H1 (cell line): ENCODE measurements around the gene APC2. TPM values are rescaled to one million over a fixed set of nuclear protein-coding genes. Genes with fewer than 3 reads are reported as not detected.

ENCODE experiments used
- CTCF ChIA-PET: fragments of 300-600 bp; sonication (Branson Sonifier 250); formaldehyde crosslinking; loops from one replicate; lab custom pipeline; 2021; ENCODE audit not compliant: partially characterized antibody; lab: Charles Lee
- POLR2A ChIA-PET: fragments of 300-600 bp; sonication (Branson Sonifier 250); formaldehyde crosslinking; loops from one replicate; lab custom pipeline; 2021; ENCODE audit warnings: inconsistent platforms; ENCODE audit not compliant: partially characterized antibody; lab: Charles Lee
- DNase-seq, 2 experiments: peaks; one replicate each; pipeline versions ENCODE4 v3.0.0 to v3.0.0-alpha.2; 2010 to 2022; ENCODE audit warnings: low spot score in 2 of 2, low read depth in 1 of 2, mixed read lengths in 1 of 2
- FAIRE-seq: peaks from 2 replicates; lab custom pipeline; 2011; peaks lifted over from hg19 to GRCh38; lab: Jason Lieb, UNC
- H2AFZ ChIP-seq: 2 replicates; pipeline ENCODE4 v1.8.1; 2012; ENCODE audit warnings: low read length, inconsistent platforms
- H2AK5ac ChIP-seq: 2 replicates; pipeline ENCODE4 v1.6.1; 2013; ENCODE audit warnings: low read depth, low read length
- H2BK120ac ChIP-seq: replicated peaks from 2 replicates; pipeline ENCODE3; 2013; ENCODE audit warnings: low read depth, low read length, inconsistent platforms
- H2BK12ac ChIP-seq: 2 replicates; pipeline ENCODE4 v1.6.1; 2013; ENCODE audit warnings: low read depth, low read length
- H2BK15ac ChIP-seq: 2 replicates; pipeline ENCODE4 v1.6.1; 2013; ENCODE audit warnings: low read length
- H2BK20ac ChIP-seq: 2 replicates; pipeline ENCODE4 v1.6.1; 2013; ENCODE audit warnings: low read length
- H2BK5ac ChIP-seq: 2 replicates; pipeline ENCODE4 v1.6.1; 2013; ENCODE audit warnings: low read depth, low read length
- H3K14ac ChIP-seq: 2 replicates; pipeline ENCODE4 v1.6.1; 2013; ENCODE audit warnings: inconsistent platforms; ENCODE audit not compliant: insufficient read length
- H3K18ac ChIP-seq: 2 replicates; pipeline ENCODE4 v1.6.1; 2013; ENCODE audit warnings: low read length; ENCODE audit errors: extremely low read depth
- H3K23ac ChIP-seq: 2 replicates; pipeline ENCODE4 v1.6.1; 2013; ENCODE audit warnings: inconsistent platforms; ENCODE audit not compliant: insufficient read length
- H3K23me2 ChIP-seq: 2 replicates; pipeline ENCODE4 v1.6.1; 2013; ENCODE audit warnings: low read depth, low read length
- H3K27ac ChIP-seq: 2 replicates; pipeline ENCODE4 v1.6.1; 2011; ENCODE audit warnings: low read depth, low read length, inconsistent platforms
- H3K27me3 ChIP-seq, 4 experiments: replicated peaks in 1 of 4; 1 replicate in 1 of 4; 2 replicates in 3 of 4; pipeline versions ENCODE4 v1.6.1 to v1.8.1; 2011 to 2013; ENCODE audit warnings: low read length in 3 of 4, mild to moderate bottlenecking in 3 of 4, inconsistent platforms in 2 of 4, mixed read lengths in 2 of 4, moderate library complexity in 1 of 4; ENCODE audit not compliant: control insufficient read depth in 3 of 4, insufficient read depth in 3 of 4; ENCODE audit errors: extremely low read depth in 1 of 4
- H3K36me3 ChIP-seq, 4 experiments: 2 replicates each; pipeline versions ENCODE4 v1.6.1 to v1.8.1; 2011 to 2013; ENCODE audit warnings: mild to moderate bottlenecking in 4 of 4, low read length in 3 of 4, moderate library complexity in 2 of 4, control low read depth in 1 of 4, inconsistent platforms in 1 of 4; ENCODE audit not compliant: insufficient read depth in 4 of 4, control insufficient read depth in 2 of 4
- H3K4ac ChIP-seq: replicated peaks from 2 replicates; pipeline ENCODE3; 2013; ENCODE audit warnings: low read length, low read depth, mixed read lengths, inconsistent platforms; ENCODE audit not compliant: insufficient read length
- H3K4me1 ChIP-seq, 4 experiments: replicated peaks in 1 of 4; 1 replicate in 1 of 4; 2 replicates in 3 of 4; pipeline versions ENCODE4 v1.6.1 to v1.8.1; 2011 to 2013; ENCODE audit warnings: low read length in 3 of 4, inconsistent platforms in 2 of 4, mixed read lengths in 1 of 4; ENCODE audit not compliant: insufficient read depth in 4 of 4, control insufficient read depth in 3 of 4
- H3K4me2 ChIP-seq, 2 experiments: 2 replicates each; pipeline versions ENCODE4 v1.6.1 to v1.8.1; 2011 to 2013; ENCODE audit warnings: low read depth in 2 of 2, low read length in 2 of 2, control low read depth in 1 of 2, inconsistent platforms in 1 of 2, mild to moderate bottlenecking in 1 of 2; ENCODE audit not compliant: insufficient read depth in 1 of 2
- H3K4me3 ChIP-seq, 4 experiments: fragments of 200-600, 300-600 bp in 1 of 4; sonication (generic), shearing (Covaris generic), sonication (Bioruptor Twin) in 1 of 4; 2 replicates each; pipeline versions ENCODE4 v1.5.1 to v1.8.1; 2011 to 2016; ENCODE audit warnings: low read length in 4 of 4, low read depth in 3 of 4, control low read depth in 2 of 4, inconsistent platforms in 2 of 4, mild to moderate bottlenecking in 2 of 4, mixed read lengths in 1 of 4, moderate library complexity in 1 of 4; ENCODE audit not compliant: insufficient read depth in 2 of 4; ENCODE audit errors: extremely low read depth in 1 of 4
- H3K56ac ChIP-seq: replicated peaks from 2 replicates; pipeline ENCODE3; 2013; ENCODE audit warnings: low read depth, mild to moderate bottlenecking, mixed read lengths, low read length, inconsistent platforms; ENCODE audit not compliant: insufficient read length
- H3K79me1 ChIP-seq: 2 replicates; pipeline ENCODE4 v1.6.1; 2013; ENCODE audit warnings: low read depth, low read length, control low read depth
- H3K79me2 ChIP-seq, 2 experiments: 2 replicates each; pipeline versions ENCODE4 v1.6.1 to v1.8.1; 2012 to 2013; ENCODE audit warnings: low read length in 2 of 2, mild to moderate bottlenecking in 2 of 2, inconsistent platforms in 1 of 2; ENCODE audit not compliant: insufficient read depth in 2 of 2, control insufficient read depth in 1 of 2
- H3K9ac ChIP-seq, 4 experiments: replicated peaks in 1 of 4; 1 replicate in 1 of 4; 2 replicates in 3 of 4; pipeline versions ENCODE4 v1.6.1 to v1.8.1; 2011 to 2013; ENCODE audit warnings: low read depth in 3 of 4, low read length in 3 of 4, control low read depth in 2 of 4, mild to moderate bottlenecking in 2 of 4, moderate library complexity in 2 of 4, inconsistent platforms in 1 of 4; ENCODE audit errors: extremely low read depth in 1 of 4
- H3K9me3 ChIP-seq, 2 experiments: 2 replicates each; pipeline versions ENCODE4 v1.6.1 to v1.8.1; 2012 to 2013; ENCODE audit warnings: mild to moderate bottlenecking in 2 of 2, moderate library complexity in 2 of 2, control low read depth in 1 of 2, inconsistent platforms in 1 of 2, low read depth in 1 of 2, low read length in 1 of 2, mixed read lengths in 1 of 2; ENCODE audit not compliant: insufficient read depth in 2 of 2
- H4K20me1 ChIP-seq, 2 experiments: replicated peaks in 1 of 2; 2 replicates each; pipeline versions ENCODE3 to v1.8.1; 2011 to 2013; ENCODE audit warnings: inconsistent platforms in 2 of 2, low read length in 2 of 2, mild to moderate bottlenecking in 1 of 2; ENCODE audit not compliant: insufficient read depth in 2 of 2, control insufficient read depth in 1 of 2
- H4K5ac ChIP-seq: 2 replicates; pipeline ENCODE4 v1.6.1; 2013; ENCODE audit warnings: low read length, low read depth, mixed read lengths, inconsistent platforms; ENCODE audit not compliant: insufficient read length
- H4K8ac ChIP-seq: 2 replicates; pipeline ENCODE4 v1.8.0; 2013; ENCODE audit warnings: mild to moderate bottlenecking, moderate library complexity, low read length, inconsistent platforms; ENCODE audit not compliant: insufficient read depth; ENCODE audit errors: extremely low read depth
- H4K91ac ChIP-seq: replicated peaks from 2 replicates; pipeline ENCODE3; 2013; ENCODE audit warnings: low read length, mixed read lengths, inconsistent platforms; ENCODE audit not compliant: insufficient read length
- CTBP2 ChIP-seq: IDR thresholded peaks from 2 replicates; pipeline ENCODE4 v1.7.0; 2011; ENCODE audit warnings: borderline replicate concordance, mild to moderate bottlenecking, moderate library complexity, mixed read lengths, low read length; ENCODE audit not compliant: insufficient read depth, insufficient read length
- PHF8 ChIP-seq: fragments of 200-600 bp; sonication (generic); conservative IDR thresholded peaks from 2 replicates; pipeline ENCODE4 v1.7.1; 2012; ENCODE audit warnings: low read depth, mild to moderate bottlenecking, inconsistent platforms, low read length, moderate library complexity
- WGBS, 2 experiments: shearing (Covaris generic) in 1 of 2; methylation state at CpG; one replicate each; pipeline versions ENCODE4 v1.1.6 to v1.1.7; 2013 to 2015; ENCODE audit warnings: low lambda C conversion rate in 2 of 2, mixed read lengths in 2 of 2, inconsistent platforms in 1 of 2, low coverage in 1 of 2, missing lambda C conversion rate in 1 of 2; ENCODE audit not compliant: insufficient replicate concordance in 2 of 2, insufficient coverage in 1 of 2, insufficient read length in 1 of 2; ENCODE audit errors: extremely low coverage in 1 of 2, missing lambda C conversion rate in 1 of 2; 5-methylcytosine and 5-hydroxymethylcytosine counted together
- polyA plus RNA-seq, 7 experiments: library from polyadenylated mRNA; depleted of rRNA in 3 of 7; stranded (reverse) in 5 of 7; unstranded in 2 of 7; fragments of >200 nt in 5 of 7; fragments of 200-250 nt in 2 of 7; gene quantifications; 1 replicate in 5 of 7; 2 replicates in 1 of 7; 4 replicates in 1 of 7; pipeline versions ENCODE4 v1.2.1 to v1.2.3, GENCODE V29; 2011 to 2013; ENCODE audit warnings: missing spikeins in 2 of 7, mixed read lengths in 2 of 7
- total RNA-seq: library from RNA; stranded (reverse); fragmentation: NEBNext Ultra II Directional; extraction: Animal tissue kit (Norgen Biotek cat#: 25700); gene quantifications from 2 replicates; pipeline ENCODE4 v1.2.1, GENCODE V29; 2021

The APC2 gene
- total and polyA plus RNA-seq, 2 of the 8 experiments (the other 6 are each of a cell fraction or from before 2014, with no cell fraction given): 1.3 to 4.1 TPM

DNA sequence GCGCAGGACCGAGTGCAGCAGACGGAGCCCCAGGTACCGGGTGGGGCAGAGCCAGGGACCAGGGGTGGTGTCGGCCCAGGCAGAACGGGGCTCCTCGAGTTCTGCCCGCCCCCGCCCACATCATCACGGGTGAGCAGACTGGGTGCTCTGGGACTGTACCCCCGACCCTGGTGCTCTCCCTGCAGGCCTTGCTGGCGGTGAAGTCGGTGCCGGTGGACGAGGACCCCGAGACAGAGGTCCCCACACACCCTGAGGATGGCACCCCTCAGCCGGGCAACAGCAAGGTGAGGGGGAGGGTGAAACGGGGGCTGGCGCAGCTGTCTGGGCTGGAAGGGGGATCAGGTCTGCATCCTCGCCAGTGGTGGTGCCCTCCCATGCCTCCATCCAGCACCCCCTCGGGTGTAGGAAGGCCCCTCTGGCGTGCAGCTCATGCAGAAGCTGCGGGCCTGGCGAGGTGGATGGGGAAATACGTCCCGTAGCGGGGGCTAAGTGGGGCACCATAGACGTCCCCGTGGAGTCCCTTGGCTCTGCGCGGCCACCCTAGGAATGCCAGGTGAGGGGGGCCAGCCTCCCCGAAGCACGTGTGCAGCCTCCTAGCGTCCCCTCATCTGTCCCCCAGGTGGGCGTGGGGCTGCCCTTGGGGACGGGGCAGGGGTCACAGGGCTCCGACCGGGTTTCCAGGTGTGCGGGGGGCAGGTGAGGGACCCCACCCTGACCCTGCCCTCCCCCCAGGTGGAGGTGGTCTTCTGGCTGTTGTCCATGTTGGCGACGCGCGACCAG lies 6.4 kb downstream of the APC2 start:
- Histone ChIP-seq H3K27me3 (peaks cover 0 to 19% (median 12%) of the 10 kb centered on the region in 4 experiments; a peak in 4 of 7 replicates), H2AFZ (no peak overlapping the region), H2BK12ac (peak overlapping the region; percentile 17; the same call in 1 of the 2 replicates), H3K9ac (no peak overlapping the region), H4K20me1 (peaks cover 2 to 6% of the 10 kb centered on the region in 2 experiments), H2BK120ac (no peak overlapping the region), H4K8ac (peak overlapping the region; percentile 85; the same call in 1 of the 2 replicates), H2BK5ac (no peak overlapping the region), H3K4me3 (no peak overlapping the region), H3K27ac (no peak overlapping the region), H3K36me3 (peaks cover 0 to 2% (median 0%) of the 10 kb centered on the region in 4 experiments; a peak in 2 of 8 replicates), H3K79me2 (no peaks in the 10 kb centered on the region), H3K9me3 (no peaks in the 10 kb centered on the region), H3K23me2 (peaks cover 3% of the 10 kb centered on the region; the same call in 1 of the 2 replicates), H2BK20ac (no peak overlapping the region), H3K4me1 (peaks cover 0 to 28% (median 21%) of the 10 kb centered on the region in 4 experiments; a peak in 6 of 7 replicates), H2BK15ac (no peak overlapping the region), H3K4me2 (no peak overlapping the region), H4K91ac (no peak overlapping the region), H4K5ac (no peak overlapping the region), H3K56ac (no peak overlapping the region), H3K4ac (no peak overlapping the region), H3K79me1 (no peaks in the 10 kb centered on the region; the same call in 1 of the 2 replicates), H3K14ac (no peak overlapping the region), H2AK5ac (peak overlapping the region; percentile 57; the same call in 1 of the 2 replicates), H3K23ac (no peak overlapping the region), H3K18ac (no peak overlapping the region)
- FAIRE-seq (no peak), DNase-seq (no peak)
- WGBS, 2 experiments: 77% methylated on average over 24 of the region's 43 CpGs; no CpG with 5 or more reads in 1 of the 2 experiments
- ChIA-PET POLR2A (interaction anchor here (0.6 to 9.4 kb wide), 10 partner anchors 11 to 231 kb away, joined by 3 to 109 read pairs (median 4); partner anchors contain the start of gene CIRBP), CTCF (interaction anchor here (0.8 to 6.9 kb wide), 12 partner anchors 11 to 382 kb away, joined by 3 to 54 read pairs (median 3); no protein-coding TSS in a partner anchor)
- TF ChIP-seq CTBP2: no peak
- no peak for TF ChIP-seq PHF8
